Neural crest cell (in vitro differentiated cells): ENCODE measurements around the gene EIF3M. TPM values are rescaled to one million over a fixed set of nuclear protein-coding genes. Genes with fewer than 3 reads are reported as not detected.

Experiments
- DNase-seq: peaks from one replicate; pipeline ENCODE4 v3.0.0; 2021; ENCODE audit warnings: low read depth, mixed read lengths, low spot score
- H3K27ac Mint-ChIP-seq: one replicate; pipeline ENCODE4 v1.8.0; 2021; ENCODE audit warnings: mild to moderate bottlenecking, mixed read lengths; ENCODE audit not compliant: unreplicated experiment
- H3K27me3 Mint-ChIP-seq: 2 replicates; pipeline ENCODE4 v1.8.0; 2021; ENCODE audit warnings: low read depth, mild to moderate bottlenecking, mixed read lengths
- H3K36me3 Mint-ChIP-seq: 2 replicates; pipeline ENCODE4 v1.8.0; 2021; ENCODE audit warnings: low read depth, mild to moderate bottlenecking, mixed read lengths
- H3K4me1 Mint-ChIP-seq: 2 replicates; pipeline ENCODE4 v1.8.0; 2021; ENCODE audit warnings: mixed read lengths
- H3K4me3 Mint-ChIP-seq: one replicate; pipeline ENCODE4 v1.8.0; 2021; ENCODE audit warnings: mild to moderate bottlenecking, mixed read lengths
- H3K9me3 Mint-ChIP-seq: 2 replicates; pipeline ENCODE4 v1.8.0; 2021; ENCODE audit warnings: mixed read lengths
- CTCF ChIP-seq: fragments of 200-600 bp; sonication (generic); conservative IDR thresholded peaks from 2 replicates; pipeline ENCODE4 v1.5.0; 2021; ENCODE audit warnings: antibody characterized with exemption, mild to moderate bottlenecking
- long read RNA-seq: library from polyadenylated mRNA; unstranded; transcript quantifications from one replicate; pipeline ENCODE4 v2.0.0, GENCODE V29; 2020
- total RNA-seq: library from RNA; stranded (reverse); gene quantifications from 2 replicates; pipeline ENCODE4 v1.2.1, GENCODE V29; 2021

EIF3M gene
- total RNA-seq = 282 and 298 TPM in 2 replicates
- long read RNA-seq, full-length matches to known transcripts = 149 of 181 reads
- long read RNA-seq, partial matches to known transcripts = 10 of 181 reads
- long read RNA-seq, other reads (novel, unspliced or antisense) = 22 of 181 reads

GRCh38 chr11:32583459-32584271 lies at the start of gene EIF3M:
Gene EIF3M (plus strand): TSS chr11:32583831. CDS start chr11:32583888, 57 bp downstream.
- Mint-ChIP-seq H3K4me1 (peaks cover 34% of the 10 kb centered on the region), H3K36me3 (peaks cover 3% of the 10 kb centered on the region), H3K27me3 (no peaks in the 10 kb centered on the region), H3K9me3 (no peaks in the 10 kb centered on the region), H3K4me3 (peak within 1 kb of the TSS; percentile 97), H3K27ac (peak within 1 kb of the TSS; percentile 96)
- TF ChIP-seq CTCF = no peak
- peak; percentile 88 for DNase-seq

- H3K4me1 Mint-ChIP-seq = no peaks in the 10 kb centered on the region
- no peaks in the 10 kb centered on the region for H3K27me3 Mint-ChIP-seq
- DNase-seq = no peak
- peaks cover 2% of the 10 kb centered on the region for H3K9me3 Mint-ChIP-seq
- H3K36me3 Mint-ChIP-seq = peaks cover 2% of the 10 kb centered on the region
- TF ChIP-seq CTCF = no peak
- no peak overlapping the region for H3K27ac Mint-ChIP-seq
- H3K4me3 Mint-ChIP-seq = no peak overlapping the region
These were observed 44.8 kb upstream of the EIF3M start for GRCh38 chr11:32538804-32539203.

GRCh38 chr11:32549611-32550187 lies 33.9 kb upstream of the EIF3M start:
- DNase-seq = no peak
- H3K36me3 Mint-ChIP-seq = no peaks in the 10 kb centered on the region
- H3K27me3 Mint-ChIP-seq = no peaks in the 10 kb centered on the region
- TF ChIP-seq CTCF = no peak
- H3K4me1 Mint-ChIP-seq = no peaks in the 10 kb centered on the region
- no peak overlapping the region for H3K4me3 Mint-ChIP-seq
- no peak overlapping the region for H3K27ac Mint-ChIP-seq
- no peaks in the 10 kb centered on the region for H3K9me3 Mint-ChIP-seq

- H3K4me3 Mint-ChIP-seq = no peak overlapping the region
- no peak for DNase-seq
- no peak for TF ChIP-seq CTCF
- H3K9me3 Mint-ChIP-seq = no peaks in the 10 kb centered on the region
- no peaks in the 10 kb centered on the region for H3K4me1 Mint-ChIP-seq
- no peaks in the 10 kb centered on the region for H3K36me3 Mint-ChIP-seq
- H3K27ac Mint-ChIP-seq = no peak overlapping the region
- no peaks in the 10 kb centered on the region for H3K27me3 Mint-ChIP-seq
These were observed 33.4 kb upstream of the EIF3M start for GRCh38 chr11:32550207-32550606.

GRCh38 chr11:32555091-32555490 lies 28.5 kb upstream of the EIF3M start:
- Mint-ChIP-seq H3K4me1 (no peaks in the 10 kb centered on the region), H3K36me3 (no peaks in the 10 kb centered on the region), H3K27me3 (no peaks in the 10 kb centered on the region), H3K4me3 (no peak overlapping the region), H3K27ac (no peak overlapping the region), H3K9me3 (no peaks in the 10 kb centered on the region)
- no peak for TF ChIP-seq CTCF
- no peak for DNase-seq
